Measurements from ENCODE around the gene ABL1.

ABL1 gene

DNA sequence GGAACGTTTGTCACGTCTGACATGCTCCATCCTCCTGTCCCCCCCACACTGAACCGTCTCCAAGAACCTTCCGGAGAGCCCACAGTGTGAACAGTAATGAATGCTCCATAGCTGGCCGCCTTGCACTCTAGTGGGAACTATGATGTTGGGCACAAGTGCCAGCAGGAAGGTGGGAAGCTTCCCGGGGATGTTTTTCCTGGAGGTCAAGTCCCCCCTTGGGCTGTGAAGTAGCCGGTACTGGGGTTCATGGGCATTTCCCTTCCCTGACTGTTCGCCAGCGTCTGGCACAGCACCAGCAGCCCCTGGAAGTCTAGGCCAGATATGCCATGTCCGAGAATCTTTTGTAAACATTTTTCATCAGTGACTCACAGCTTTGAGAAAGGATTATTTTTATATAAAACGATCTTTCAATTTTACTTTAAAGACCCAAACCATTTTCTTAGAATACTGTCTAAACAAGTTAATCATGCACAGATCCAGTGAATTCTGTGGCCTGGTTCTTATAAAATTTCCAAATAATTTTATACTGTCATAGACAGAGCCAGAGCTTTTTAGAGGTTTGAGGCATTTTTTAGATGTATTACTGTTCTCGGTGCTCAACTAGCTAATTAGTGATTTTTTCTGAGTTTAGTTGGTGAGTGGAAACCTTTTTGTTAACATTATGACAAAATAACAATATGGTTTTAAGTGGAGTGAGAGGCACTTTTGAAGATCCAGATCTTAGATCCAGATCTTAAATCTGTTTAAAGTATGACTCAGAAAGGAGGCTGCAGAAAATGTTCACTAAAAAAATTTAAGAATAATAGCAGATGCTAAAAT, 11.6 kb downstream of the ABL1 start (continued):
- TF ChIP-seq ZNF670 (tag by site-specific recombination; IDR thresholded peaks at IDR 0.05; ENCODE audit: low read depth) (no peak), ZFHX2 (tag by site-specific recombination; conservative IDR thresholded peaks at IDR 0.05) (no peak), SP2 (tag by site-specific recombination; IDR thresholded peaks at IDR 0.05) (no peak), SCRT2 (tag by site-specific recombination; IDR thresholded peaks at IDR 0.05) (no peak), ZNF791 (tag by site-specific recombination; IDR thresholded peaks at IDR 0.05) (no peak), IKZF3 (tag by site-specific recombination; IDR thresholded peaks at IDR 0.05) (peak; percentile 67; the same call in 1 of the 2 replicates), ZNF335 (tag by site-specific recombination; conservative IDR thresholded peaks at IDR 0.05) (peak; percentile 30; the same call in 1 of the 2 replicates), ZNF433 (tag by site-specific recombination; IDR thresholded peaks at IDR 0.05; ENCODE audit: low read depth) (no peak)
- TF ChIP-seq, protein P1, sequence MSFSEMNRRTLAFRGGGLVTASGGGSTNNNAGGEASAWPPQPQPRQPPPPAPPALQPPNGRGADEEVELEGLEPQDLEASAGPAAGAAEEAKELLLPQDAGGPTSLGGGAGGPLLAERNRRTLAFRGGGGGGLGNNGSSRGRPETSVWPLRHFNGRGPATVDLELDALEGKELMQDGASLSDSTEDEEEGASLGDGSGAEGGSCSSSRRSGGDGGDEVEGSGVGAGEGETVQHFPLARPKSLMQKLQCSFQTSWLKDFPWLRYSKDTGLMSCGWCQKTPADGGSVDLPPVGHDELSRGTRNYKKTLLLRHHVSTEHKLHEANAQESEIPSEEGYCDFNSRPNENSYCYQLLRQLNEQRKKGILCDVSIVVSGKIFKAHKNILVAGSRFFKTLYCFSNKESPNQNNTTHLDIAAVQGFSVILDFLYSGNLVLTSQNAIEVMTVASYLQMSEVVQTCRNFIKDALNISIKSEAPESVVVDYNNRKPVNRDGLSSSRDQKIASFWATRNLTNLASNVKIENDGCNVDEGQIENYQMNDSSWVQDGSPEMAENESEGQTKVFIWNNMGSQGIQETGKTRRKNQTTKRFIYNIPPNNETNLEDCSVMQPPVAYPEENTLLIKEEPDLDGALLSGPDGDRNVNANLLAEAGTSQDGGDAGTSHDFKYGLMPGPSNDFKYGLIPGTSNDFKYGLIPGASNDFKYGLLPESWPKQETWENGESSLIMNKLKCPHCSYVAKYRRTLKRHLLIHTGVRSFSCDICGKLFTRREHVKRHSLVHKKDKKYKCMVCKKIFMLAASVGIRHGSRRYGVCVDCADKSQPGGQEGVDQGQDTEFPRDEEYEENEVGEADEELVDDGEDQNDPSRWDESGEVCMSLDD (tag by site-specific recombination; IDR thresholded peaks at IDR 0.05): peak; percentile 26; the same call in 1 of the 2 replicates

DNA sequence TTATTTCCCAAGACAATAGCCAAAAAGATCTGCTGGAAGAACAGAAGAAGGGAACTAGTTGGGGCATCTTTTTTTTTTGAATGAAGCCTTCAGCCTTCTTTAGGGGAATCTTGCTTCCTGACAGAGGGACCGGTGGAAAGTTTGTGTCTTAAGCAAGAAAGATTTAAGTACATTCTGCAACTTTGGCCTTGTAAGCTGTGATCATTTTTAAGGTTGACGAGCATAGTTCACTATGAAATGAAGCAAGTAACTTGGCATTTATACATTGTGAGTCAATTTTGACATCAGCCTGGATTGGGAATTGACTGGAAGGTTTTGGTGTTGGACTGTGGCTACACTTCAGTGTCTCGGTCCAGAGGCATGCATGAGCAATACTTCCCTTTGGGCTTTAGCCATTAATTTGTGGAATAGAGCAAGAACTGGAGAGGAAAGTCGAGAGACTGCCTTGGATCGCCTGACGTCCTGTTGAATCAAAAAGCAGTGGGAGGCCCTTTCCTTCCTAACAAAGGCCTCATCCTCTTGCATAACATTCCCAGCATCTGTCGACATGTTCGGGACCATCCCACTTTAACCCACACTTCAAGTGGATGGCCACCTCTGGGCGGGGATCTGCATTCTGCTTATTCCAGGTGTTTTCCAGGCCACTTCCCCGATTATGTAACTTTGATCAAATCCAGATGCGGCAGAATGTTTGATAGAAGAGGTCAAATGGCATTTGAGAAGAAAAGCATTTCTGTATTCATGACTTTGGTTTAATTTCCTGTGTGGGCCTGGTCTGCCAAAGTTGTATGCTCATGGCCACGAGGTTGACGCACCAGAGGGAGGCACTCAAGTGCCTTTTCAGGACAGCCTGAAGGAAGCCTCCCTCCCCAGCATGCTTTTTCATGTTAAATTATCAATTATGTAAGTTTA, 12.5 kb downstream of the ABL1 start:
- ChIA-PET CTCF (interaction anchor here (0.6 to 3.0 kb wide), 13 partner anchors 9 to 141 kb away, joined by 3 to 24 read pairs (median 4); no protein-coding TSS in a partner anchor), POLR2A (interaction anchor here (1.1 to 1.9 kb wide), 2 partner anchors 8 to 12 kb away, joined by 3 to 6 read pairs; no protein-coding TSS in a partner anchor)
- H3K27ac ChIP-seq (ENCODE audit: extremely low read depth, low read depth, low read length): no peak overlapping the region
- no peak overlapping the region for H3K4me3 ChIP-seq (ENCODE audit: low read depth, low read length)
- no peaks in the 10 kb centered on the region; the same call in 1 of the 2 replicates for H3K4me1 ChIP-seq (ENCODE audit: control insufficient read depth, insufficient read depth, low read length)
- no peaks in the 10 kb centered on the region for H3K9me3 ChIP-seq (ENCODE audit: control insufficient read depth, insufficient read depth, low read depth, low read length)
- no peaks in the 10 kb centered on the region for H3K36me3 ChIP-seq (ENCODE audit: control insufficient read depth in 2 of 2, insufficient read depth in 1 of 2, low read length in 2 of 2)
- TF ChIP-seq, protein P2, sequence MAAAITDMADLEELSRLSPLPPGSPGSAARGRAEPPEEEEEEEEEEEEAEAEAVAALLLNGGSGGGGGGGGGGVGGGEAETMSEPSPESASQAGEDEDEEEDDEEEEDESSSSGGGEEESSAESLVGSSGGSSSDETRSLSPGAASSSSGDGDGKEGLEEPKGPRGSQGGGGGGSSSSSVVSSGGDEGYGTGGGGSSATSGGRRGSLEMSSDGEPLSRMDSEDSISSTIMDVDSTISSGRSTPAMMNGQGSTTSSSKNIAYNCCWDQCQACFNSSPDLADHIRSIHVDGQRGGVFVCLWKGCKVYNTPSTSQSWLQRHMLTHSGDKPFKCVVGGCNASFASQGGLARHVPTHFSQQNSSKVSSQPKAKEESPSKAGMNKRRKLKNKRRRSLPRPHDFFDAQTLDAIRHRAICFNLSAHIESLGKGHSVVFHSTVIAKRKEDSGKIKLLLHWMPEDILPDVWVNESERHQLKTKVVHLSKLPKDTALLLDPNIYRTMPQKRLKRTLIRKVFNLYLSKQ (tag by site-specific recombination; IDR thresholded peaks at IDR 0.05; ENCODE audit: borderline replicate concordance): no peak
- TF ChIP-seq ZNF292 (tag by site-specific recombination; IDR thresholded peaks at IDR 0.05; ENCODE audit: borderline replicate concordance, low read depth) (no peak), ZNF837 (tag by site-specific recombination; IDR thresholded peaks at IDR 0.05) (no peak), ZBTB48 (tag by site-specific recombination; IDR thresholded peaks at IDR 0.05) (peak; percentile 24; the same call in 1 of the 2 replicates), ZNF548 (tag by site-specific recombination; IDR thresholded peaks at IDR 0.05) (no peak), YY1 (tag by site-specific recombination; IDR thresholded peaks at IDR 0.05) (no peak), ZNF629 (tag by site-specific recombination; IDR thresholded peaks at IDR 0.05) (no peak), ZEB2 (tag by site-specific recombination; IDR thresholded peaks at IDR 0.05) (peak; percentile 26; the same call in 1 of the 2 replicates), ZNF555 (tag by site-specific recombination; conservative IDR thresholded peaks at IDR 0.05) (no peak), KLF10 (tag by site-specific recombination; IDR thresholded peaks at IDR 0.05) (no peak), IKZF3 (tag by site-specific recombination; IDR thresholded peaks at IDR 0.05) (0 out of 2 replicates have a peak, but pooled peaks have one; percentile 30)
- TF ChIP-seq, protein P3, sequence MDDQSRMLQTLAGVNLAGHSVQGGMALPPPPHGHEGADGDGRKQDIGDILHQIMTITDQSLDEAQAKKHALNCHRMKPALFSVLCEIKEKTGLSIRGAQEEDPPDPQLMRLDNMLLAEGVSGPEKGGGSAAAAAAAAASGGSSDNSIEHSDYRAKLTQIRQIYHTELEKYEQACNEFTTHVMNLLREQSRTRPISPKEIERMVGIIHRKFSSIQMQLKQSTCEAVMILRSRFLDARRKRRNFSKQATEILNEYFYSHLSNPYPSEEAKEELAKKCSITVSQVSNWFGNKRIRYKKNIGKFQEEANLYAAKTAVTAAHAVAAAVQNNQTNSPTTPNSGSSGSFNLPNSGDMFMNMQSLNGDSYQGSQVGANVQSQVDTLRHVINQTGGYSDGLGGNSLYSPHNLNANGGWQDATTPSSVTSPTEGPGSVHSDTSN (CRISPR knock-in tag; IDR thresholded peaks at IDR 0.05): no peak
- TF ChIP-seq, protein P4, sequence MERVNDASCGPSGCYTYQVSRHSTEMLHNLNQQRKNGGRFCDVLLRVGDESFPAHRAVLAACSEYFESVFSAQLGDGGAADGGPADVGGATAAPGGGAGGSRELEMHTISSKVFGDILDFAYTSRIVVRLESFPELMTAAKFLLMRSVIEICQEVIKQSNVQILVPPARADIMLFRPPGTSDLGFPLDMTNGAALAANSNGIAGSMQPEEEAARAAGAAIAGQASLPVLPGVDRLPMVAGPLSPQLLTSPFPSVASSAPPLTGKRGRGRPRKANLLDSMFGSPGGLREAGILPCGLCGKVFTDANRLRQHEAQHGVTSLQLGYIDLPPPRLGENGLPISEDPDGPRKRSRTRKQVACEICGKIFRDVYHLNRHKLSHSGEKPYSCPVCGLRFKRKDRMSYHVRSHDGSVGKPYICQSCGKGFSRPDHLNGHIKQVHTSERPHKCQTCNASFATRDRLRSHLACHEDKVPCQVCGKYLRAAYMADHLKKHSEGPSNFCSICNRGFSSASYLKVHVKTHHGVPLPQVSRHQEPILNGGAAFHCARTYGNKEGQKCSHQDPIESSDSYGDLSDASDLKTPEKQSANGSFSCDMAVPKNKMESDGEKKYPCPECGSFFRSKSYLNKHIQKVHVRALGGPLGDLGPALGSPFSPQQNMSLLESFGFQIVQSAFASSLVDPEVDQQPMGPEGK (tag by site-specific recombination; IDR thresholded peaks at IDR 0.05): no peak
- TF ChIP-seq, protein P5, sequence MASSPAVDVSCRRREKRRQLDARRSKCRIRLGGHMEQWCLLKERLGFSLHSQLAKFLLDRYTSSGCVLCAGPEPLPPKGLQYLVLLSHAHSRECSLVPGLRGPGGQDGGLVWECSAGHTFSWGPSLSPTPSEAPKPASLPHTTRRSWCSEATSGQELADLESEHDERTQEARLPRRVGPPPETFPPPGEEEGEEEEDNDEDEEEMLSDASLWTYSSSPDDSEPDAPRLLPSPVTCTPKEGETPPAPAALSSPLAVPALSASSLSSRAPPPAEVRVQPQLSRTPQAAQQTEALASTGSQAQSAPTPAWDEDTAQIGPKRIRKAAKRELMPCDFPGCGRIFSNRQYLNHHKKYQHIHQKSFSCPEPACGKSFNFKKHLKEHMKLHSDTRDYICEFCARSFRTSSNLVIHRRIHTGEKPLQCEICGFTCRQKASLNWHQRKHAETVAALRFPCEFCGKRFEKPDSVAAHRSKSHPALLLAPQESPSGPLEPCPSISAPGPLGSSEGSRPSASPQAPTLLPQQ (tag by site-specific recombination; IDR thresholded peaks at IDR 0.05): no peak
- TF ChIP-seq, protein P6, sequence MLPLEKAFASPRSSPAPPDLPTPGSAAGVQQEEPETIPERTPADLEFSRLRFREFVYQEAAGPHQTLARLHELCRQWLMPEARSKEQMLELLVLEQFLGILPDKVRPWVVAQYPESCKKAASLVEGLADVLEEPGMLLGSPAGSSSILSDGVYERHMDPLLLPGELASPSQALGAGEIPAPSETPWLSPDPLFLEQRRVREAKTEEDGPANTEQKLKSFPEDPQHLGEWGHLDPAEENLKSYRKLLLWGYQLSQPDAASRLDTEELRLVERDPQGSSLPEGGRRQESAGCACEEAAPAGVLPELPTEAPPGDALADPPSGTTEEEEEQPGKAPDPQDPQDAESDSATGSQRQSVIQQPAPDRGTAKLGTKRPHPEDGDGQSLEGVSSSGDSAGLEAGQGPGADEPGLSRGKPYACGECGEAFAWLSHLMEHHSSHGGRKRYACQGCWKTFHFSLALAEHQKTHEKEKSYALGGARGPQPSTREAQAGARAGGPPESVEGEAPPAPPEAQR (tag by site-specific recombination; IDR thresholded peaks at IDR 0.05): no peak

Measured in HEK293 (cell line).